ENCODE data around the gene KCTD5. TPM values are rescaled to one million over a fixed set of nuclear protein-coding genes. Genes with fewer than 3 reads are reported as not detected.

The KCTD5 gene
- total RNA-seq, 2 donors from 2014 or later: 24.1 to 55.0 TPM

GRCh38 chr16:2708955-2709587 lies 26.7 kb downstream of the KCTD5 start:
- H3K36me3 ChIP-seq: no peaks in the 10 kb centered on the region
- WGBS: 94% methylated on average over 19 of the region's 22 CpGs
- H3K27ac ChIP-seq: no peak overlapping the region
- intact Hi-C loops (cut with DNase I): loop anchor here (10.0 kb wide), 1 partner anchor 344 kb away; no protein-coding TSS in a partner anchor
- no peak for DNase-seq (ENCODE audit: low spot score)
- no peak overlapping the region for H3K4me3 ChIP-seq
- H3K27me3 ChIP-seq (replicated peaks; ENCODE audit: insufficient read depth): no peaks in the 10 kb centered on the region
- no peaks in the 10 kb centered on the region for H3K4me1 ChIP-seq (replicated peaks)
- TF ChIP-seq CTCF (IDR thresholded peaks at IDR 0.05) (no peak), POLR2AphosphoS5 (IDR thresholded peaks at IDR 0.05) (no peak), POLR2A (IDR thresholded peaks at IDR 0.05) (no peak)
- no peaks in the 10 kb centered on the region for H3K9me3 ChIP-seq

GRCh38 chr16:2709588-2709984 lies 27.3 kb downstream of the KCTD5 start:
- no peaks in the 10 kb centered on the region for H3K4me1 ChIP-seq (replicated peaks)
- no peak overlapping the region for H3K4me3 ChIP-seq

GRCh38 chr16:2710021-2710710 lies 27.8 kb downstream of the KCTD5 start:
- TF ChIP-seq POLR2AphosphoS5 (IDR thresholded peaks at IDR 0.05) (no peak), CTCF (IDR thresholded peaks at IDR 0.05) (no peak), POLR2A (IDR thresholded peaks at IDR 0.05) (no peak)
- Histone ChIP-seq H3K27ac (no peak overlapping the region), H3K4me3 (no peak overlapping the region), H3K4me1 (replicated peaks) (no peaks in the 10 kb centered on the region), H3K36me3 (no peaks in the 10 kb centered on the region), H3K27me3 (replicated peaks; ENCODE audit: insufficient read depth) (no peaks in the 10 kb centered on the region), H3K9me3 (no peaks in the 10 kb centered on the region)
- WGBS: 86% methylated on average over 13 of the region's 20 CpGs
- intact Hi-C loops (cut with DNase I): no loop called here
- no peak for DNase-seq (ENCODE audit: low spot score)

More at GRCh38 chr16:2709588-2709984, 27.3 kb downstream of the KCTD5 start:
- Histone ChIP-seq H3K9me3 (no peaks in the 10 kb centered on the region), H3K36me3 (no peaks in the 10 kb centered on the region), H3K27me3 (replicated peaks; ENCODE audit: insufficient read depth) (no peaks in the 10 kb centered on the region), H3K27ac (no peak overlapping the region)
- WGBS: 91% methylated on average over 9 of the region's 10 CpGs
- DNase-seq (ENCODE audit: low spot score): no peak
- intact Hi-C loops (cut with DNase I): loop anchor here (10.0 kb wide), 1 partner anchor 345 kb away; no protein-coding TSS in a partner anchor
- TF ChIP-seq POLR2AphosphoS5 (IDR thresholded peaks at IDR 0.05) (no peak), CTCF (IDR thresholded peaks at IDR 0.05) (no peak), POLR2A (IDR thresholded peaks at IDR 0.05) (no peak)

GRCh38 chr16:2710711-2711231 lies 28.4 kb downstream of the KCTD5 start:
- intact Hi-C loops (cut with DNase I): no loop called here
- DNase-seq (ENCODE audit: low spot score): no peak
- no peaks in the 10 kb centered on the region for H3K36me3 ChIP-seq
- 37% methylated on average over 11 of the region's 11 CpGs for WGBS
- H3K27ac ChIP-seq: no peak overlapping the region
- no peaks in the 10 kb centered on the region for H3K4me1 ChIP-seq (replicated peaks)
- H3K4me3 ChIP-seq: no peak overlapping the region
- no peaks in the 10 kb centered on the region for H3K9me3 ChIP-seq
- no peaks in the 10 kb centered on the region for H3K27me3 ChIP-seq (replicated peaks; ENCODE audit: insufficient read depth)
- TF ChIP-seq CTCF (IDR thresholded peaks at IDR 0.05) (no peak), POLR2A (IDR thresholded peaks at IDR 0.05) (no peak), POLR2AphosphoS5 (IDR thresholded peaks at IDR 0.05) (no peak)

Measured in prostate gland (tissue), 2 donors.